Measurements from ENCODE around the gene AOPEP.
"Not testable (repeated sequence)": the region's sequence is repeated elsewhere in the genome, so short reads cannot be mapped to it uniquely, and the experiment has no call there.

Gene AOPEP

DNA sequence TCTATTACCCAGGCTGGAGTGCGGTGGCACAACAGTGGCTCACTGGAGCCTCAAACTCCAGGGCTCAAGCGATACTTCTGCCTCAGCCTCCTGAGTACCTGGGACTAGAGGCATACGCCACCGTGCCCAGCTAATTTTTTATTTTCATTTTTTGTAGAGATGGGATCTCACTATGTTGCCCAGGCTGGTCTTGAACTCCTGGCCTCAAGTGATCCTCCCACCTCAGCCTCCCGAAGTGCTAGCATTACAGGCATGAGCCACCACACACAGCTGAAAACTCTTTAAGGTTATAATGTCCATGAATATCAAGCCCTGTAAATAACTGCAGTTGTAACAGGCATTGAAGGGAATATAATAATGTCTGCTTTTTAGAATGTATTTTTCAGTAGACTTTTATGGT is 271.2 kb downstream of the AOPEP start:
- no peak for DNase-seq

DNA sequence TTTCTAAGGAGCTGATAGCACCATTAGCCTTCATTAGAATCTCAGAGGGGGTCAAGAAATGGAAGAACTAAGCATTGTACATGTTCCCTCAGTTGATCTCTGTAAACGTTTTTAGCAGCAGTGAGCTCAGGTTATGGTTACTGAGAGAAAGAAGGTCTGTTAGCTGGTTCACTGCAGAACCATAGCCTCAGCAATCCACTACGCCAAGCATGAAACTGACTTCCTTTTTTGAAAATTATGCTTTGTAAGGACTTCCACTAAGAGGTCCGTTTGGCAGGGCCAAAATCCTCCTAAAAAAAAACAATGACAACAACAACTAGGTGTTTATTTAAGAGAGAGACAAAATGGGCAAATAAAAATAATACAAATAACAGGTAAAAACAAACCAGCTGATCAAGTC is 273.3 kb downstream of the AOPEP start:
- no peak for DNase-seq

DNA sequence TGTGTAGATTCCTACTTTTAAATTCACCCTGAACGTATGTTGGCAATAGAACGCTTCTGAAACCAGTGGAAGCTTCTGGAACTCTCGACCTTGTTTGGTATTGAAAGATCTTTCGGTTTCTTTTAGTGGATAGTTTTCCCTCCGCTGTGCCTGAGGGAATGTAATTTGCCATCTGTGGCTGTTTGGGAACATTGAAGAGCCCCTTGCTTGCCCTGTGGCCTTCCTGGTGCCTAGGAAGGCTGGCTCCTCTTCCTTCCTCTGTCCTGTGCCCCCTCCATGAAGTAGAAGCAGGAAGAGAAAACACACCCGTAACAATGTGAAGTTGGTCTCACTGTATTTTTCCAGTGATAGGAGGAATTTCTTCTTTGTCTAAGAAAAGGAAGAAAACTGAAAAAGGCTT is 274.3 kb downstream of the AOPEP start:
- DNase-seq: no peak

DNA sequence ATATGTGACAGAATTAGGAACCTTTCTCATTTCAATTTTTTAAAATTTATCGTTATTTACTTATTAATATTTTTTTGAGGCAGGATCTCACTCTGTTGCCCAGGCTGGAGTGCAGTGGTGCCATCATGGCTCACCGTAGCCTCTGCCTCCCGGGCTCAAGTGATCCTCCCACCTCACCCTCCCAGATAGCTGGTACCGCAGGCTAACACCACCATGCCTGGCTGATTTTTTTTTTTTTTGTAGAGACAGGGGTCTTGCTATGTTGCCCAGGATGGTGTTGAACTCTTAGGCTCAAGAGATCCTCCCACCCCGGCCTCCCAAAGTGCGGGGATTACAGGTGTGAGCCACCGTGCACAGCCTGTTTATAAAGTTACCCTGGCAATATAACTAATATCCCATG is 275.2 kb downstream of the AOPEP start:
- no peak for DNase-seq

DNA sequence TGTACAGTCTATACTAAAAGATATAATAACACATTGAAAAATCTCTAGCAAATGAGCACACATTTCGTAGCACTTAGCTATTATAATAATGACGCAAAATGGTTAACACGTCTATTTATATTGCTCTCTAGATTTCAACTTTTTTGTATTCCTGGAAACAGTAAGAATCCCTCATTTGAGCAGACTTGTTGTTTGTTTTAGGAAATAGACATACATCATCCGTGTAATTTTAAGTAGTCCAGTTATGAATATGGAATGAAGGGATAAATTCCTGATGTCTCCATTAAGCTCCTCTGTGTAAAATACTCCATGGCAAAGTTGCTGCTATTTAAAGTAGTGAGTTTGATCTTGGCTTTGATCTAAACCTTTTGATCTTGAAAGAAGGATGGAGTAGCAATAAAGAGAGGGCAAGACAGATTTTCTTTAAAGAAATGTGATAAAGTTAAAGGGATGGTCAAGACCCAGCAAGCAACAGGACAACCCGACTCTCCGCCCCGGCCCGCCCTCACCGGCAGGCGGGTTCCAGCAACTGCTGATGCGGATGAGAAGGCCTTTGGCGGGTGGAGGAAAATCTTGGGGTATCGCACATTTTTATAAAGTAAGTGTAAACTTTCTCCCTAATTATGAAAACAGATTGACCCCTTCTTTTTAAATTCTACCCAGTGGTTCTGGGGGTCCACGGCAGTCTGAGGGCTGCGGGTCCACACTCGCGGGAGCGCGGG is 277.4 kb downstream of the AOPEP start:
- DNase-seq: peak; percentile 55

DNA sequence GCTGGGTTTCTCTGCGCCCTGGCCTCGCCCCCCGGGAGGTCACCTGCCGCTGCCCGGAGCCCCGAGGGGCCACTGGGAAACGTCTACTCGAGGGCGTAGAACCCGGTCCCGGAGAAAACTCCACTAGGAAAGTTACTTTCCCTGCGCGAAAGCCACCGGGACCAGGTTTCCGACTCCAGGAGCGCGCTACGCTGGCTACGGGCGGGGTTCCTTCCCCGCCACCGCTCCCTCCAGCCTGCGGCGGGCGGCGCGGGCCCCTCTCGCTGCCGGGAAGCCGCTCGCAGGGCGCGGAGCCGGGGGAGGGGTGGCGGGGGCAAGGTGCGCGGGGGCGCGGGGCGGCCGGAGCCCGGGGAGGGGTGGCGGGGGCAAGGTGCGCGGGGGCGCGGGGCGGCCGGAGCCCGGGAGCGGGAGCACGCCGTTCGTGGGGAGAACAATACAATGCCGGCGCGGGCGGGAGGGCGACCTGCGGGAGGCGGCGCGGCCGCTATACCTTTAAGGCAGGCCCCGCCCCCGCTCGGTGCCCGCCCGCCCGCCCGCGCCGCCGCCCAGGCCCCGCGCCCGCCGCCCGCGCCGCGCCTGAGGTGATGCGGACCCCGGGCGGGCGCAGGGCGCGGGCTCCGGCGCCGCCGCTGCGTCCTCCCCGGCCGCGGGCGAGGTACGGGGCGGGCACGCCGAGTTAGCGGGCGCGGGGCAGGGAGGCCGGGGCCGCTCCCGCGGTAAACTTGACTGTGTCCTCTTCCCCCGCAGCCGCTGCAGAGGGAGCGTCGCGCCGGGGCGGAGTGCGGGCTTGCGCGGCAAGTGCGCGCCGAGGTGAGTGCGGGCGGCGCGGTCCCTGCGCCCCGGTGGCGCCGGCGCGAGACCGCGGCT is 278.1 kb downstream of the AOPEP start:
- DNase-seq: peak; percentile 40

DNA sequence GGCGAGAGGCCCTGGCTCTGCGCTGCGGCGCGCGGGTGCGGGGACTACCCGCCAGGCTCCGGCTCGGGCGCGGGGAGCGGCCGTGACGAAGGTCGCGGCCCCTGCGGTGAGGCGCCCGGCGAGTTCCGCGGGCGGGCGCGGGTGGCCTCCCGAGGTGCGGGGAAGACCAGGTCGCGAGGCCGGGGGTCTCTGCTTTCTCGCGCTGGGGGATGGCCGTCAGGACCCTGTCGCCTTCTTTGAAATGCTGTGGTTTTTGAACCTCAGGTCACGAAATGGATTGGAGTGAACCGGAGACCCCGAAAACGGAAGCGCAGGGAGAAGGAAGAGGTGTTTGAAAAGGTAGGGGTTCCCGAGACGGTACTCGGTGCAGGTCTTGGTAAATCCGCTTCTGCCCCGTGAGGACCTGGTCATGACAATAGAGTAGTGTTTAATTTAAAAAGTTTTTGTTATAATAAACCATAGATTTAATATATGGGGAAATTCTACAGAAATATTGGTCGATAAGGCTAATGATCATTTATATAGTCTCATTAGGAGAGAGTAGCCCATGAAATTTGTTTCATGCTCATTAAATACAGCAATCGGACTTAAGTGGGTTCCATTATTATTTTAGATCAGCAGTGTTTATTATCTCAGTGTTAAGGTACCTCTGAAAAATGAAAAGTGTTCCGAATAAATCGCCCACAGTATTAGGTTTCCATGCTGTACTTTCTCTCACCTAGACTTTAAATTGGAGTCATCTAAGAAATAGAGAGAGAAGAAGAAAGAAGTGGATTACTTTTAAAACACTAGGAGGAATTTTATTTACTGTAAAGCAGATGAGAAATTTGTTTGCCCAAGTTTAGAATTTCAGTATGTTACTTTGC is 279.0 kb downstream of the AOPEP start:
- no peak for DNase-seq

DNA sequence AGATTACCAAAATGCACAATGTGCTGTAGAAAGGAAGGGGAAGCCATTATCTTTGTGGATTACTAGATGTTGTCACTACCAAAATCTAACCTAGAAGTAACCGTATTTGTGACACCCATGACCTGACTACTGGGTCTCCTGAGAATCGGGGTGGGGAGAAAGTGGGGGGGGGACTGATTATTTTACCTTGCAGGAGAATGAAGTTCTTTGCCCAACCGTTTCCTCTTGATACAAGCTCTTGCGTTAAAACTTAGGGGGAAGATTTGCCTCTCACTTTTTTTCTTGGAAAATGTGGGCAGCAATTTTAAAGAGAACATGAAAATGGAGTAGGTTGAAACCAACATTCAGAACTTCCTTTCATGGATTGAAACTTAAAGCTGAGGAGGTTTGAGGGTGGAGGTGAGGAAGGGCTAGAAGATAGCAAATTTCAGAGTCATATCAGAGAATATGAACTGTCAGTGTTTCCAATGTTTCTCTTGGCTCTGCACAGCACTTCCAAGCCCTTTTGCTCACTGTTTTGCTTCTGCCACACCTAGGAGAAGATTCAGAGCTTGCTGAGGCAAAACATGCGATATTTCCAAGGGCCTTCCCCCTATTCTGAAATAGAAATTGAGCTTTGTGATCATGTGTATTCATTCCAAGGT is 280.8 kb downstream of the AOPEP start:
- peak; percentile 38 for DNase-seq

DNA sequence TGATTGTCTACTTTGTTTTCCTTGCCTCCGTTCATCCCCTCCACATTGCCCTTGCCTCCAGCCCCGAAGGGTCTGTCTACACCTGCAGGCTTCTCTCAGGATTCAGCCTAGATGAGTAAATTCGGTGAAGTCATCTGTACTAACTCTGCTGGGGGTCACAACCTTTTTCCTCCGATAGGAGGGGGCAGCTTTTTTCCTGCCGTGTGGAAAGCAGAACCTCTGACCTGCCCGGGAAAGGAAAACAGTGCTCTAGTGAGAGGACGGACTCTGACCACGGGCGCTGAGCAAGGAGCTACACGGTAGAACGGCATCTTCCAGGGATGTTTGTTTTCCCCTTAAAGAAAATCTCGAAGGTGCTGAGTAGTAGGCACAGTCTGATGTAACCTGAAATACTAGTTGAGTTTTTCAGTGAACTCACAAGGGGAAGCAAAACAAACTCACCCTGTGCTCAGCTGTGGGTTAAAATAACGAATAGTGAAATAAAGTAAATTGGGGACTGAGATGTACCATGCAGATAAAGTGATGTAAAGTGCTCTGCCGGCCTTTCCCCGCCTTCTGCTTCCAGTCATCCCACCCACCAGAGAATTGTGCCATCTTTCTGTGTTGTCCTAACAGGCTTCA is 281.8 kb downstream of the AOPEP start:
- peak; percentile 53 for DNase-seq

DNA sequence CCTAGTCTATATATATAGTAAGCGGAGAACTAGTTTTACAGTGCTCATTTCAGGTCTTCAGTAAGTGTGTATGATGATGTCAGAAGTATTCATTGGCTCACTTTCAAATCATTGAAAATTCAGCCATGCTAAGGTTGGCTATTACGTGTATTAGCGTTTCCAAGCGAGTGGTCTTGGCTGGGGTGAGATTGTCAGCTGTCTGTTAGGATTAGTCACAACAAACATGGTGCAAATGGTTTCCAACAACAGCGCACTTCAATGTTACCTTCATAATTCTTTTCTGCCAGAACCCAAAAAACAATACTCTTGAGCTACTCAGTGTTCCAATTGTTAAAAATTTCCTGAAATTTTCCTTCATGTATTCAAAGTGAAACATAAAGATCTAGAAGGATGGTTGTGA is 283.0 kb downstream of the AOPEP start:
- DNase-seq: no peak

DNA sequence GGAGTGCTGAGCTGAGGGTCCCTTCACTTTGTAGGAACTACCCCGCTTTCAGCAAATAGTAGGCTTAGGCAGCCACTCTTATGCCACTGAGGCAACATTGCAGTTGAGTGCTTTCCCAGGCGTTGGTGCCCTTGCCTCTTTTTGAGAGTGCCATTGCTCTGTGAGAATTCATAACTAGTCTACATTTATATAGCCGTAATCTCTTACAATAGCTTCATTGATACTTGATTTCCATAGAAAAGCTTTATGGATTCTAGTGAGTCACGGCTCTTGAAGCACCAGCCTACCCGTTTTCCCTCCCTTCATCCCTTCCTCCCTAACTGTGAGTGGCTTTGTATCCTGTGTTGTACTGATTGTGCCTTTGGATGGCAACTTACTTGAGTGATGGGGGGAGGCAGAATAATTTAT is 283.9 kb downstream of the AOPEP start:
- DNase-seq: no peak

DNA sequence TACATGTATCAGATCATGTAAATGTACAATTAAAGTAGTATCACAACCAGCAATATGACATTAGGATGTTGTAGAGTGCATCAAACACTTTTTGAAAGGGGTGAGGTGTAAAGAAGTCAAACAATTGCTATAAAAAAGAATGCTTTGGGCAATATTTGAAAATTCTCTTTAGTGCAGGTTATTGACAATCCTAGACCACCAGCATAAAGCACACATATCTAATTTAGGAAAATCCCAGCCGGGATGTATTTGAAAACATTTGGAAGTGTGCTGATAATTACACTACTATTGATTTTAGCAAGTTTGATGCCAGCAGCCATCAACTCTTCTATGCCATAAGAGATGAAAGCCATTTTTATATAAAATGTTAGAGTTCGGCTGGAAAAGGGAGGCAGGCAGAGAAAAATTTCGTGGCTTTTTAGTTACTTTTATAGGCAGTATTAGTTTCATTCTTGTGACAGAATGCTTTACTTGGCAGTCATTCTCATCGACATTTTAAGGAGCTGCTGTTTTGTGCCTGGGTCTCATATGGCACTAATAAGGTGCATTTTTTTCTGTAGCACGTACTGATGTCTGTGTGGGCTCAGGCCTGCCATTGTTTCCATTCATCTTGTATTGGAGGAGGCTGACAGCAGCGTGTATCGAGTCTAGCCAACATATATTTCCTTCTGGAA is 285.7 kb downstream of the AOPEP start:
- peak; percentile 64 for DNase-seq

DNA sequence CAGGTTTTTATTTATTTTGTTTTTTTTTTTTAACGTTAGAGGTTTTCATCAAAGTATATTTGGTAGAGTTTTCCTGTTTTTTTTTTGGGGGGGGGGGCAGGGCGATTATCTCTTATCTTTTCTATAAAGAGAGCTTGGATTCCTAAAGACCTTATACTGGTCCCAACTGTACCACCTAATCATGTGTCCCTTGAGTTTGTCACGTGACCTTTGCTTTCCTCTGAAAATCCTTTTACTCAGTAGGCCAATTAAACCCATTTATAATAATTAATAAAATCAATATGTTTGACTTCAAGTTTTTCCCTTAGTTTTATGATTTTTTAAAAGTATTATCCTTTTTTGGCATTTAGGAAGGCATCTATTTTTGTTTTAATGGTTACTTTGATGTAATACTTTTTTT is 286.4 kb downstream of the AOPEP start:
- no peak for DNase-seq

DNA sequence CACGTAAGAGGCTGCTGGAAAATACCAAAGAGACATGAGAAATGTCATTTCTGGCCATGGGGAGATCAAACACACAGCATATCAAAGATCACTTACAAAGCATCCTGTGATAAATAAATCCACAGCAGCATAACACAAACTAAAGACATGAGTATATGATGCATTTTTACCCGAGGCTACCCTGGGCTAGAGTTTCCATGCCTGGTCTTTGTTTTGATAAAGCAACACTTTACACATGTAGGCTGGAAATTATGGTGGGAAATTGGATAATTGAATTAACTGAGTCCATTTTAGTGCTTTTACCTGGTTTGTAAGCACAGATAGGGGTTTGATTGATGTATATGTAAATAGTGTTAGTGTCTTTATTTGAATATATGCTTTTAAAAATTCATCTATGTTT is 288.4 kb downstream of the AOPEP start:
- DNase-seq: no peak

DNA sequence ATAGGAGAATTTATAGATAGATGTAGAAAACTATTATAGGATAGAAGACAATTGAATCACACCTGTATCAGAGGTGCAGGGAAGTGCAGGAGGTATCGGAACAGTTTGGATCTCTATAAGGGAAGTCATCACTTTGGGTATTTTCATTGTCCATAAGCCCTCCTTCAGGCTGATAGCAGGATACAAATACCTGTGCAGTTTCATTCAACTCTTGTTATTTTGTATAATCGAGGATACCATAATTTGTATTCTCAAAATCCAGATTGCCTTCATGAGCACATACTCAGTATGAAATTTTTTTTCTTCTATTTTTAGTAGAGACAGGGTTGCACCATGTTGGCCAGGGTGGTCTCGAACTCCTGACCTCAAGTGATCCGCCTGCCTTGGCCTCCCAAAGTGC is 289.1 kb downstream of the AOPEP start:
- no peak for DNase-seq

DNA sequence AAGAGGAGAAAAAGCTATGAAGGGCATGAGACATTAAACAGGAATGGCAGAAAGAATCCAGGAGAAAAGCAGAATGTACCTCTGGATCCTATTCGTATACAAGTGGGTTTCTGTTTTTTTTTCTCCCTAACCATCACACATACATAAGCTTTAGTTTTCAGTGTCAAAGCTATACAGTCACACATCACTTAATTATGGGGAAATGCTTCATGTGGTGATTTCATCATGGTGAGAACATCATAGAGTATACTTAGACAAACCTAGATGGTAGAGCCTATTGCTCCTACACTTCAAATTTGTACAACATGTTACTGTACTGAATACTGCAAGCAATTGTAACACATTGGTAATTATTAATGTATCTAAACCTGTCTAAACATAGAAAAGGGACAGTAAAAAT is 290.6 kb downstream of the AOPEP start:
- DNase-seq: peak; percentile 37

DNA sequence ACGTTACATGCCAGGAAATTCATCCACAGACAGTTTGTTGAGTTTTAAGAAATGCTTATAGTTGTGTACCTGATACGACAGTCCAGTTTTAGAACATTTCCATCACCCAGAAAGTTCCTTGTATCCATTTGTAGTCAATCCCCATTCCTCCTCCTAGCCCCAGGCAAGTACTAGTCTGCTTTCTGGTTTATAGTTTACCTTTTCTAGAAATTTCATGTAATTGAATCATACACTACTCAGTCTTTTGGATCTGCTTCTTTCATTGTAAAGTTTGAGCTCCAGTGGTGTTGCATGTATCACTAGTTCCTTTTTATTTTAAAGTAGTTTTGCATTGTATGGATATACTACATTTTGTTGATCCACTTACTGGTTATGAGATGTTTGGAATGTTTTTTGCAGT is 291.2 kb downstream of the AOPEP start:
- no peak for DNase-seq

DNA sequence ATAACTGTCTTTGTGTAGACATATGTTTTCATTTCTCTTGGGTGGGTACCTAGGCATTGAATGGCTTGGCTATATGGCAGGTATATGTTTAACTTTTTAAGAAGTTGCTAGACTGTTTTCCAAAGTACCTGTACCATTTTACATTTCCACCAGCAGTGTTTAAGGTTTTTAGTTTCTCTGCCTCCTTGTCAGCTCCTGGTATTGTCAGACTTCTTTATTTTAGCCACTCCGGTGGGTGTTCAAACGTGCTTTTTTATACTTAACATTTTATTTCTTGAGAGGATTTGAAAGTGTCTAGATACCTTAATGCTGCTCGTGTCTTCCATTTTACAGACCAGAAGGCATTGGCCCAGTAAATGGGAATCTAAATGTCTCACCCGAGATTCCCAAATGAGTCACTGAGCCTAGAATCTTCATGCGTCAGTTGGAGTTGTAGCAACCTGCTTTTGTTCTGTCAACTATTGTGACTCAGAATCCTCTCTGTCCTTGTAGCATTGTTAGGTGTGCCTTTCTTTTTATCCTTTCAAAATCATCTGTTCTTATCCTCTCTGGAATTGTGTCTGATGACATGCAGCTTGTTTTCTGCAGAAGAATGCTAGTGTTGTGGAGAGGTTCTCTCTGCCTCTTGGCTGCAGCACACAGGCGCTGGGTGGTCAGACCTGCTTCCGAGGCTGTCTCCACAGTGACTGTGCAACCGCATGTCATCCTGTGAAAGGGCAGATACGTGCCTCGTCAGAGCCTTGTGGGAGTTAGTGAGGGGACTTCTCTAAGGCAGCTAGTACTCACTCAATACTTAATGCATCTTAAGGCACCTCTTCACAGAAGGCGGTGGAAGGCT is 291.8 kb downstream of the AOPEP start:
- DNase-seq: peak; percentile 83

DNA sequence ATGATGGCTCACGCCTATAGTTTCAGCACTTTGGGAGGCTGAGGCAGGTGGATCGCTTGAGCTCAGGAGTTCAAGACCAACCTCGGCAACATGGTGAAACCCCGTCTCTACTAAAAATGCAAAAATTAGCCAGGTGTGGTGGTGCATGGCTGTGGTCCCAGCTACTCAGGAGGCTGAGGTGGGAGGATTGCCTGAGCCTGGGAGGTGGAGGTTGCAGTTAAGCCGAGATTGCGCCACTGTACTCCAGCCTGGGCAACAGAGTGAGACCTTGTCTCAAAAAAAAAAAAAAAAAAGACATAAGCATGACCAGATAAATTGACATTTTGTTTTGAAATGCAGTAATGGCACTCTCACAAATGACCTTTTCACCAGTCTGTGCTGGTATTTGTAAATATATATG is 294.1 kb downstream of the AOPEP start:
- not testable (repeated sequence) for DNase-seq

DNA sequence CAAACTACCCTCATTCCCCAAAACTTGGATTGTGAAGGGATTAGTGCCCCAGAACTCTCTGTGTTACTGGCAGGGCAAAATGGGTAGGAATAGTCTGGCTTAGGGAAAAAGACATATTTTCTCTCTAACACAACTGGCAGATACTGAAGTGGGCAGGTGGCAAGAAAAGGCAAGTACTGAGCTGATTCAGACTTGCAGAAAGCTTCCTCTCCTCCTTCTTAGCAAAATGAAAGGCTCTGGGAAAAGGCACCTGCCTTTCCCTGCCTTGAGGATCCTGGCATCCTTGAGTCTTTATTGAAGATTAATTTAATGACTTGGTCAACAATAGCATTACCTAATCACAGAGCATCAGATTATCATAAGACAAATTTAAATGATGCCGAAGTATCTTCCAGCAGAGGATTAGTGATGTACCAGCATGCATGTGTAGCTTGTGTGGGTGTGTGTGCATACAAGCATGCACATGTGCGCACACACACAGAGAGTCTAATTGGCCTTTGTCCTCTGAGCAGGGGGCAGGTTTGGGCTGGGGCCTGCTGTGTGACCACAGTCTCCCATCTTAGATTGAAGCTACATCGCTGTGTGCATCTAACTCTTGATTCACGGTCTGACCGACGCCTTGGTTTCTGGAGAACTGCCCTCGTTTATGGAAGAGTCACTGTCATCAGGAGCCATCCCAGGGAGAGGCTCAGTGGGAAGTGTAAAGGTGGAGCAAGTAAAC is 294.8 kb downstream of the AOPEP start:
- DNase-seq: no peak

All from fibroblast of skin of scalp (primary cell).